BE2C (cell line): ENCODE data around the gene ANKRD11.

Experiments used
- DNase-seq: peaks from one replicate; pipeline ENCODE4 v3.0.0-alpha.2; 2020
- H3K27me3 ChIP-seq: fragments of 250-450 bp; sonication (Bioruptor Pico); 2 replicates; pipeline ENCODE4 v1.5.1; 2020; ENCODE audit warnings: mild to moderate bottlenecking
- H3K36me3 ChIP-seq: fragments of 250-450 bp; sonication (Bioruptor Pico); 2 replicates; pipeline ENCODE4 v1.5.1; 2020; ENCODE audit warnings: mild to moderate bottlenecking
- H3K4me1 ChIP-seq: fragments of 250-450 bp; sonication (Bioruptor Pico); 2 replicates; pipeline ENCODE4 v1.5.1; 2020
- H3K4me3 ChIP-seq: 2 replicates; pipeline ENCODE4 v1.5.1; 2011; ENCODE audit warnings: low read depth, low read length
- H3K9me3 ChIP-seq: fragments of 250-450 bp; sonication (Bioruptor Pico); 2 replicates; pipeline ENCODE4 v1.5.1; 2020
- CTCF ChIP-seq: IDR thresholded peaks from 2 replicates; pipeline ENCODE4 v1.5.1; 2012; ENCODE audit warnings: mild to moderate bottlenecking, low read depth, low read length

ANKRD11 gene

DNA sequence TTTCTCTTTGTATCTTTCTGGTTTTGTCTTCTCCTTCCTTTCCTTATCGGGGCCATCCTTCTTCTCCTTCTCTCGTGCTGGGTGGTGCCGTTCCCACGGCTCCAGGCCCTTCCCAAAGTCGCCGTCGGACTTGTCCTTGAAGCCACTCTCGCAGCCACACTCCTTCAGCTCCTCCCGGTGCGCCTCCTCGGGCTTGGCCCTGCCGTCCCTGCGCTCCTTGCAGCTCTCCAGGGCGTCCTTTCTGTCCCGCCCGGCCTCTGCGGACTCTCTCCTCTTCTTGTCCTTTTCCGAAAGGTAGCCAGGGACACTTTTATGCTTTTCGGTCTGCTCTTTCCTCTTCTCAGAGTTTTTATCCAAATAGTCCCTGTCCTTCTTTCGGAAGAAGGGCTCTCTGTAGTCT is 206.9 kb downstream of the ANKRD11 start:
- Histone ChIP-seq H3K27me3 (no peaks in the 10 kb centered on the region), H3K4me3 (no peak overlapping the region), H3K36me3 (peaks cover 86% of the 10 kb centered on the region), H3K9me3 (no peaks in the 10 kb centered on the region), H3K4me1 (no peaks in the 10 kb centered on the region)
- TF ChIP-seq CTCF = no peak
- no peak for DNase-seq

DNA sequence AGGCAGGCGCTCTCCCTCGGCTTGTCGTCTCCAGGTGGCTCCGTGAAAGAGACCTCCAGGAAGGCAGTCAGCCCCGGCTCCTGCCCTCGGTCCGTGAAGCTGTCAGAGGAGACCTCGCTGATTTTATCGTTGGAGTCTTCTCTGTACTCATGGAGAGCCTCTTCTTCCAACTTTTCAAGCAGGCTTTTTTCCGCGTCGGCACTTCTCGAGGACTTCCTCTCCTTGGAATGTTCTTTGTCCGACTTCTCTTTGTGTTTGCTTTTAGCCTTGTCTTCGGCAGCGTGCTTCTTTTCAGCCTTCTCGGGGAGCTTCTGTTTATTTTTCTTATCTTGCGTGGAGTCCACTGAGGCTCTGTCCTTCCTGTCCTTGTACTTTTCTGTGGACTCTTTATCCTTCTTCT is 207.8 kb downstream of the ANKRD11 start:
- Histone ChIP-seq H3K27me3 (no peaks in the 10 kb centered on the region), H3K9me3 (no peaks in the 10 kb centered on the region), H3K36me3 (peaks cover 86% of the 10 kb centered on the region), H3K4me1 (no peaks in the 10 kb centered on the region), H3K4me3 (no peak overlapping the region)
- TF ChIP-seq CTCF = no peak
- no peak for DNase-seq

DNA sequence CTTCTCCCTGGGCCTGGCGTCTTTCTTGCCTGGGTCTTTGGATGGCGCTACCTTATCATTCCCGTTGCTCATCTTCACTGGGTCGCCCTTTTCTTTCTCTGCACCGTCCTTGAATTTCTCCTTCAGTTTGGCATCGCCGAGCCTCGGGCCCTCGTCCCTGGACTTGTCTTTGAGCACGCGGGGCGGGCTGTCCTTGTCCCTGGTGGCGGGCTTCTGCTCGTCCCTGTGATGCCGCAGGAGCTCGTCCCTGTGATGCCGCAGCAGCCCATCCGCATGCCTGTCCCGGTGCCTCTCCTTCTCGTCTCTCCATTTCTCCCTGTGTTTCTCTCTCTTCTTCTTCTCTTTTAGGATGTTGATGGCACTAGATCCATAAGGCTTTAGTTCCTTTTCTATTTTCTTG is 208.5 kb downstream of the ANKRD11 start:
- no peak for DNase-seq
- no peak for TF ChIP-seq CTCF
- Histone ChIP-seq H3K36me3 (peaks cover 84% of the 10 kb centered on the region), H3K9me3 (no peaks in the 10 kb centered on the region), H3K4me3 (no peak overlapping the region), H3K4me1 (no peaks in the 10 kb centered on the region), H3K27me3 (no peaks in the 10 kb centered on the region)

DNA sequence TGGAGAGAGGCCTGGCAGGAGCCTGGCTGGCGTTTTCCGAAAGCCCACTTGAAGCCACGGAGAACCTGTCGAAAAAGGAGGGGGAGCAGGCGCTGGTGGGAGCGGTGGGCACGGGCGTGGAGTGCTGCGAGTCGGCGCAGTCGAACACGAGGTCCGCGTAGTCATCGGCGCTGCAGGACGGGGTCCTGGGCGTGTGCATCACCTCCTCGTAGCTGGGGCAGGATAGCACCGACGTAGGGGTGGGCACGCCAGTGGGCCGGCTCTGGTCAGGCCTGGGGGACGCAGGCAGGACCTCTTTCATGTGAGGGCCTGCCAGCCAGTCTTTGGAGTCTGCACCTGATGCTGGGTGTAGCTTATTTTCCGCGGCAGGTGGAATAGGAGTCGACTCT is 209.2 kb downstream of the ANKRD11 start:
- Histone ChIP-seq H3K4me1 (no peaks in the 10 kb centered on the region), H3K4me3 (no peak overlapping the region), H3K36me3 (peaks cover 84% of the 10 kb centered on the region), H3K27me3 (no peaks in the 10 kb centered on the region), H3K9me3 (no peaks in the 10 kb centered on the region)
- DNase-seq = no peak
- TF ChIP-seq CTCF = no peak

DNA sequence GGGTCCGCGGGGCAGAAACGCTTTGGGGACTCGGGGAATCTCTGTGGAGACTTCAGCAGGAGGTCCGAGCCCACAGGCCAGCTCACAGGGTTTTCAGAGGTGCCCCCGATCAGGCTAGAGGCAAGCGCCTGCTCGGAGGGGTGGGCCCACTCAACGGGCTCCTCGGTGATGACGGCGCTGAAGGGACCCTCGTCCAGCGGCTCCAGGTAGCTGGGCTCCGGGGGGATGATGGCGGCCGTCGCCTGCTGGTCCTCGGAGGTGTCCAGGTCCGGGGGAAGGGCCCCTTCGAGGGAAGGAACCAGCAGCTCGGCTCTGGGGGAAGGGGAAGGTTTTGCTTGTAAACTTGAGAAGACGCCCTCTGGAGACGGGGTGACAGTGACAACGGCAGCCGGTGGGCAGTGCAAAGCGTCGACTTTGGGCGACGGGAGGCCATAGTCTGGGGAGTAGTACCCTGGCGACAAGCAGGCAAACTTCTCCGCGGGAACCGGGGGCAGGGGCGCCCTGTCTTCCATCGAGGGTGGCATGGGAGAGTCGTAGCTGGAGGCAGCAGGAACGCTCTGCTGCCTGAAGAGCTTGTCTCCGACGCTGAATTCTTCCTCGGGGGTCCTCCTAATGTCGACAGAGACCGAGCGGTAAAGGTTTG is 209.7 kb downstream of the ANKRD11 start:
- H3K4me1 ChIP-seq = no peaks in the 10 kb centered on the region

More for the DNA sequence above, 209.7 kb downstream of the ANKRD11 start:
- peaks cover 83% of the 10 kb centered on the region for H3K36me3 ChIP-seq
- no peak overlapping the region for H3K4me3 ChIP-seq
- no peaks in the 10 kb centered on the region for H3K9me3 ChIP-seq
- H3K27me3 ChIP-seq = no peaks in the 10 kb centered on the region
- DNase-seq = no peak
- TF ChIP-seq CTCF = no peak
